HCT116 (cell line): ENCODE data around the gene CFAP61. TPM values are rescaled to one million over a fixed set of nuclear protein-coding genes. Genes with fewer than 3 reads are reported as not detected.

Experiments used
- ATAC-seq: fragments of 200-7000 bp; cut with Tn5 transposase; 2 replicates; pipeline ENCODE4 v1.9.1; 2020; ENCODE audit warnings: mild to moderate bottlenecking, moderate library complexity
- BruUV-seq: library from RNA; stranded (reverse); fragments of 400-500 nt; replicated peaks from 2 replicates; lab custom pipeline; 2021; lab: Mats Ljungman, UMichigan
- CTCF ChIA-PET: fragments of 300-600 bp; sonication (Branson Sonifier 250); formaldehyde crosslinking; loops from one replicate; lab custom pipeline; 2021; ENCODE audit warnings: antibody characterized with exemption; lab: Charles Lee
- POLR2A ChIA-PET: fragments of 300-600, 350-600 bp; sonication (Branson Sonifier 250); formaldehyde crosslinking; loops from one replicate; lab custom pipeline; 2021; ENCODE audit warnings: antibody characterized with exemption; lab: Charles Lee
- RAD21 ChIA-PET, 2 experiments: fragments of 300-600 bp; sonication (Branson Sonifier 250); formaldehyde crosslinking; loops; one replicate each; lab custom pipeline; 2023; ENCODE audit warnings: low total read pairs in 2 of 2; ENCODE audit not compliant: uncharacterized antibody in 2 of 2, unreplicated experiment in 2 of 2, low non-redundant PET in 1 of 2; lab: Charles Lee
- DNase-seq: peaks from one replicate; pipeline ENCODE4 v3.0.0-alpha.2; 2010; ENCODE audit warnings: low read depth, low spot score
- H2AFZ ChIP-seq: fragments of 200-600 bp; shearing (Covaris generic), sonication (generic); 2 replicates; pipeline ENCODE4 v1.6.1; 2017; ENCODE audit warnings: low read depth, mixed run types, mixed read lengths, antibody characterized with exemption, low read length; ENCODE audit not compliant: poor library complexity, severe bottlenecking
- H3K27ac ChIP-seq: 2 replicates; pipeline ENCODE4 v1.5.1; 2012; ENCODE audit warnings: low read depth, low read length
- H3K27me3 ChIP-seq: fragments of 200-600 bp; sonication (generic); 2 replicates; pipeline ENCODE4 v1.6.1; 2016; ENCODE audit warnings: mixed run types, low read length, mixed read lengths; ENCODE audit not compliant: insufficient read depth
- H3K36me3 ChIP-seq, 2 experiments: fragments of 200-500 bp in 1 of 2; fragments of 200-600 bp in 1 of 2; sonication (Bioruptor generic) in 1 of 2; sonication (generic) in 1 of 2; 2 replicates each; pipeline versions ENCODE4 v1.5.1 to v1.6.1; 2014 to 2016; ENCODE audit warnings: low read length in 2 of 2, inconsistent platforms in 1 of 2, mixed read lengths in 1 of 2, mixed run types in 1 of 2; ENCODE audit not compliant: insufficient read depth in 2 of 2, control insufficient read depth in 1 of 2
- H3K4me1 ChIP-seq, 2 experiments: fragments of 200-600 bp in 1 of 2; sonication (generic) in 1 of 2; 2 replicates each; pipeline versions ENCODE4 v1.5.1 to v1.6.1; 2012 to 2017; ENCODE audit warnings: low read length in 2 of 2, inconsistent platforms in 1 of 2, mild to moderate bottlenecking in 1 of 2, mixed read lengths in 1 of 2, mixed run types in 1 of 2, moderate library complexity in 1 of 2; ENCODE audit not compliant: insufficient read depth in 2 of 2, control insufficient read depth in 1 of 2
- H3K4me2 ChIP-seq: fragments of 200-600 bp; sonication (generic); 2 replicates; pipeline ENCODE4 v1.6.1; 2017; ENCODE audit warnings: mixed run types, low read length, mixed read lengths
- H3K4me3 ChIP-seq, 2 experiments: fragments of 200-600 bp in 1 of 2; sonication (generic) in 1 of 2; replicated peaks in 1 of 2; 2 replicates each; pipeline ENCODE4 v1.5.1; 2011 to 2016; ENCODE audit warnings: low read length in 2 of 2, control low read depth in 1 of 2, low read depth in 1 of 2, mild to moderate bottlenecking in 1 of 2, mixed read lengths in 1 of 2, mixed run types in 1 of 2
- H3K79me2 ChIP-seq: fragments of 200-600 bp; sonication (generic); 2 replicates; pipeline ENCODE4 v1.6.1; 2017; ENCODE audit warnings: mild to moderate bottlenecking, mixed run types, low read length, moderate library complexity, mixed read lengths; ENCODE audit not compliant: insufficient read depth
- H3K9ac ChIP-seq: fragments of 200-600 bp; sonication (generic); 2 replicates; pipeline ENCODE4 v1.6.1; 2016; ENCODE audit warnings: low read length, mixed read lengths
- H3K9me2 ChIP-seq: fragments of 200-600 bp; sonication (generic), shearing (Covaris generic); 2 replicates; pipeline ENCODE4 v1.6.1; 2017; ENCODE audit warnings: mixed run types, mild to moderate bottlenecking, moderate library complexity; ENCODE audit not compliant: insufficient read depth
- H3K9me3 ChIP-seq, 2 experiments: fragments of 200-500 bp in 1 of 2; fragments of 200-600 bp in 1 of 2; sonication (Bioruptor generic) in 1 of 2; sonication (generic) in 1 of 2; 2 replicates each; pipeline ENCODE4 v1.6.1; 2014 to 2017; ENCODE audit warnings: low read length in 2 of 2, mixed read lengths in 2 of 2, inconsistent platforms in 1 of 2, low read depth in 1 of 2, mild to moderate bottlenecking in 1 of 2, mixed run types in 1 of 2, moderate library complexity in 1 of 2; ENCODE audit not compliant: control insufficient read depth in 1 of 2, insufficient read depth in 1 of 2
- H4K20me1 ChIP-seq: fragments of 200-600 bp; sonication (generic), shearing (Covaris generic); 2 replicates; pipeline ENCODE4 v1.6.1; 2017; ENCODE audit warnings: mixed run types, mild to moderate bottlenecking, moderate library complexity; ENCODE audit not compliant: insufficient read depth
- CBX3 ChIP-seq: IDR thresholded peaks from 2 replicates; pipeline ENCODE4 v1.6.1; 2012; ENCODE audit warnings: low read depth
- CTCF ChIP-seq, 3 experiments: fragments of 200-600 bp in 1 of 3; sonication (generic) in 1 of 3; IDR thresholded peaks in 2 of 3; conservative IDR thresholded peaks in 1 of 3; 2 replicates each; pipeline ENCODE4 v1.5.1; 2012 to 2017; ENCODE audit warnings: low read depth in 2 of 3, low read length in 2 of 3, antibody characterized with exemption in 1 of 3, borderline replicate concordance in 1 of 3, control low read depth in 1 of 3, mild to moderate bottlenecking in 1 of 3, mixed read lengths in 1 of 3, mixed run types in 1 of 3, moderate library complexity in 1 of 3; ENCODE audit not compliant: insufficient read depth in 1 of 3
- EGR1 ChIP-seq: IDR thresholded peaks from 2 replicates; pipeline ENCODE4 v1.6.1; 2012; ENCODE audit warnings: low read depth
- EZH2 ChIP-seq: fragments of 200-600 bp; sonication (generic); IDR thresholded peaks from 2 replicates; pipeline ENCODE4 v1.6.1; 2017; ENCODE audit warnings: antibody characterized with exemption, mixed run types
- EZH2phosphoT487 ChIP-seq: fragments of 200-600 bp; IDR thresholded peaks from 2 replicates; pipeline ENCODE4 v1.6.1; 2018; ENCODE audit warnings: antibody characterized with exemption, borderline replicate concordance
- FOSL1 ChIP-seq: IDR thresholded peaks from 2 replicates; pipeline ENCODE4 v1.6.1; 2012; ENCODE audit warnings: low read depth
- POLR2AphosphoS5 ChIP-seq: IDR thresholded peaks from 2 replicates; pipeline ENCODE4 v1.6.1; 2011; ENCODE audit warnings: mild to moderate bottlenecking, low read depth, low read length, moderate library complexity
- SIN3A ChIP-seq: IDR thresholded peaks from 2 replicates; pipeline ENCODE4 v1.6.1; 2012; ENCODE audit warnings: low read depth
- SRF ChIP-seq: IDR thresholded peaks from 2 replicates; pipeline ENCODE4 v1.6.1; 2012; ENCODE audit warnings: low read depth
- TCF7L2 ChIP-seq: IDR thresholded peaks from 2 replicates; pipeline ENCODE4 v1.7.0; 2011; ENCODE audit warnings: borderline replicate concordance, inconsistent platforms; ENCODE audit not compliant: insufficient read depth, insufficient read length; ENCODE audit errors: extremely low read depth
- ZBTB33 ChIP-seq: IDR thresholded peaks from 2 replicates; pipeline ENCODE4 v1.6.1; 2011; ENCODE audit warnings: mild to moderate bottlenecking, low read length, moderate library complexity; ENCODE audit not compliant: insufficient replicate concordance; ENCODE audit errors: extremely low read depth
- intact Hi-C: fragments of 100-400 bp; cut with micrococcal nuclease; formaldehyde crosslinking; loops from 2 replicates; pipeline ENCODE4 v1.10.0; 2022
- total RNA-seq: library from RNA; stranded (reverse); gene quantifications from one replicate; pipeline ENCODE4 v1.2.1, GENCODE V29; 2021; ENCODE audit not compliant: unreplicated experiment
- TF ChIP-seq, protein P1 (sequence below): IDR thresholded peaks from 2 replicates; pipeline ENCODE4 v1.6.1; 2012

CFAP61 gene
- total RNA-seq, 1 experiment from 2014 or later, result 1.7 TPM

- H3K79me2 ChIP-seq, result no peaks in the 10 kb centered on the region
- no peaks in the 10 kb centered on the region for H3K27me3 ChIP-seq
- no peak for ATAC-seq
- no peak overlapping the region for H3K4me3 ChIP-seq
- no peaks in the 10 kb centered on the region for H3K36me3 ChIP-seq
- DNase-seq, result no peak
- ChIA-PET RAD21 (no interaction called here), CTCF (no interaction called here), POLR2A (no interaction called here)
- no TSS peak for BruUV-seq
- intact Hi-C loops, result no loop called here
- no peaks in the 10 kb centered on the region for H4K20me1 ChIP-seq
- no peak overlapping the region for H2AFZ ChIP-seq
- no peak overlapping the region for H3K27ac ChIP-seq
- no peaks in the 10 kb centered on the region for H3K9me3 ChIP-seq
- no peak overlapping the region for H3K9ac ChIP-seq
- H3K4me2 ChIP-seq, result no peak overlapping the region
- no peaks in the 10 kb centered on the region for H3K4me1 ChIP-seq
- TF ChIP-seq EZH2 (no peak), ZBTB33 (no peak), FOSL1 (no peak), TCF7L2 (no peak), SRF (no peak), EZH2phosphoT487 (no peak), CTCF (IDR thresholded peaks at IDR 0.05 in 2 of 3, conservative IDR thresholded peaks at IDR 0.05 in 1 of 3; ENCODE audit: borderline replicate concordance in 1 of 3, insufficient read depth in 1 of 3, low read depth in 2 of 3, low read length in 2 of 3) (no peak), EGR1 (no peak), CBX3 (no peak), SIN3A (no peak), POLR2AphosphoS5 (no peak)
- TF ChIP-seq, protein P1, sequence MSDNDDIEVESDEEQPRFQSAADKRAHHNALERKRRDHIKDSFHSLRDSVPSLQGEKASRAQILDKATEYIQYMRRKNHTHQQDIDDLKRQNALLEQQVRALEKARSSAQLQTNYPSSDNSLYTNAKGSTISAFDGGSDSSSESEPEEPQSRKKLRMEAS, result no peak
- H3K9me2 ChIP-seq, result no peaks in the 10 kb centered on the region
These were observed 251.4 kb downstream of the CFAP61 start for GRCh38 chr20:20303742-20304141.
